ENCODE results near the gene PIK3R1.
A peak's percentile ranks its signal among the peaks of the same experiment; 100 is the strongest.
"Not testable (repeated sequence)": the region's sequence is repeated elsewhere in the genome, so short reads cannot be mapped to it uniquely, and the experiment has no call there.

PIK3R1 gene

GRCh38 chr5:68226546-68227073 lies 11.1 kb downstream of the PIK3R1 start:
- DNase-seq (ENCODE audit: low read depth) = no peak

DNA sequence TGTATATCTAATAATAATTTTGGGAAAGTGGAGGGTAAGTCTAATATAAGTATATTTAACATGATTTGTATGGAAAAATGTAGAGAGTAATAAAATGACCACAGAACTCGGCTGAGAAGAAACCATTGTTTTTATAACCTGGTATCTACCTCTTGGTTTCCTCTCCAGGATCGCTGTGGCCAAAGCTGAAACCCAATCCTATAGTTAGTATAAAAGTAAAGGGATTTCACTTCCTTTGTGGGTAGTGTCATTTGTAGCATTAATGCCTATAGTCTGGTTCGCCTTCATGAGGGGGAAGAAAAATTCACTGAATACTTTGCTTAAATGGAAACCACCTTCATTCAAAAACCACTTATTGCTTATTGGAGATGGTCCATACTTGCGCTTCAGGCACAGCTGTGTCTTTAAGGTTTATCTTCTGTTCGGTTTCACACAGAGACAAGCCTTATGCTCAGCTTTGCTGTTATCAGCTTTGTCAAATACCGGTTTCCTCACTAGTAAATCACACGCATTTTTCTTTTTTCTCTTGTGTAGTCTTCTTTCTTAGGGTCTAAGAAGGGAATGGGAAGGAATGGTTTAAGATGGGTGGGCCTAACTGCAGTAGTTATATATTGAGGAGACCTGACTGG lies 12.1 kb downstream of the PIK3R1 start:
- DNase-seq (ENCODE audit: low read depth) = no peak

- no peak for DNase-seq (ENCODE audit: low read depth)
Observed at GRCh38 chr5:68229416-68229815, 13.9 kb downstream of the PIK3R1 start.

DNA sequence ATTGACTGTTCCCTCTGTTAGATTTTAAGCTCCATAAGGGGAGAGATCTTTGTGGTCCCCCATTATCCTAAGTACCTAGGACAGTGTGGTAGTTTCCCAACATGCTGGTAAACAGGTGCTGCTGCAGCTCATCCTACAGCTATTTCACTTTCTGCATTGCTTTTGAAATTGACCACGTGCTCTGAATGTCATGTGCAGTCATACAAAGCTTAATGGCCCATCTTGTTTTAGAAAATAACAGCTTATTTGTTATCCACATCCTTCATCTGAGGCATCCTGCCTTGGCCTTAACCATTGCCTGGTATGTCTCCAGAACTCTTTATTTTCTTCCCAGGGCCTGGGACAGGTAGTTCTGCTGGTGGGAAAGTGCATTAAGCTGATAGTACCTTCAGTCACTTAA lies 14.7 kb downstream of the PIK3R1 start:
- no peak for DNase-seq (ENCODE audit: low read depth)

GRCh38 chr5:68231414-68232076 lies 16.0 kb downstream of the PIK3R1 start:
- DNase-seq (ENCODE audit: low read depth) = no peak

- DNase-seq (ENCODE audit: low read depth) = no peak
Observed at GRCh38 chr5:68232277-68232676, 16.7 kb downstream of the PIK3R1 start.

DNA sequence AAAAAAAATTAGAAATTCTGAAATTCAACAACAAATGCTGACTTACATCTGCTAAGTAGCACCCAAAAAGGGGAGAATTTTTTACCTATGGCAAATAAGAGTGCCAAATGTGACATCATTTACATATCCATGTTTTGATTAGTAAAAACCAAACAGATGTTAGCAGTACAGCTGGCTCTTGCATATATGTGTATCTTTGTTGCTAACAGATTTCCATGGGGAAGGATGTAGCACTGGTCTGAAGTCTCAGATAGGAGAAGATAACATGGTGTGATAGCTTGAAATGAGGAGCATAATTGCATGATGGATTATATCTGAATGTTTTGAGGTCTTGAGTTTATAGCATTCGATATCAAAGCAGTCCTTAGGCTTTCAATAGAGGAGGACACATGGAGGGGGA lies 17.5 kb downstream of the PIK3R1 start:
- no peak for DNase-seq (ENCODE audit: low read depth)

- not testable (repeated sequence) for DNase-seq (ENCODE audit: low read depth)
Observed at GRCh38 chr5:68235229-68235628, 19.7 kb downstream of the PIK3R1 start.

- no peak for DNase-seq (ENCODE audit: low read depth)
Observed at GRCh38 chr5:68237715-68238114, 22.2 kb downstream of the PIK3R1 start.

DNA sequence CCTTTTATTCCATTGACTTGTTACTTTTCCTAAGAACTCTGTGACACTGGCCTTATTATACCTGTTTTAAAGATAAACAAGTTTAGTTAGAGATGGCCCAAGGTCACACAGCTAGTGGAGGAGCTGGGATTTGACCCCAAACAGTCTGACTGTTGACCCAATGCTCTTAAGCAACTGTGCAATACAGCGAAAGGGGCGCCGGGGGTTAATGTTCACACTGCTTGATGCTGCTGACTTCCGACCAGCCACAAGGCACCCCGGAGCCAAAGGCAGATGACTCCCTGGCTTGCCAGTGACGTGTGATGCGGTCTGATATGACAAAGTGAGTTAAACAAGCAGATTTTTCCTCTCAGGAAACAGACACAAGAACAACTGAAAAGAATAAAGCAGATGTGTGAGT lies 23.9 kb downstream of the PIK3R1 start:
- DNase-seq (ENCODE audit: low read depth) = peak; percentile 39

DNA sequence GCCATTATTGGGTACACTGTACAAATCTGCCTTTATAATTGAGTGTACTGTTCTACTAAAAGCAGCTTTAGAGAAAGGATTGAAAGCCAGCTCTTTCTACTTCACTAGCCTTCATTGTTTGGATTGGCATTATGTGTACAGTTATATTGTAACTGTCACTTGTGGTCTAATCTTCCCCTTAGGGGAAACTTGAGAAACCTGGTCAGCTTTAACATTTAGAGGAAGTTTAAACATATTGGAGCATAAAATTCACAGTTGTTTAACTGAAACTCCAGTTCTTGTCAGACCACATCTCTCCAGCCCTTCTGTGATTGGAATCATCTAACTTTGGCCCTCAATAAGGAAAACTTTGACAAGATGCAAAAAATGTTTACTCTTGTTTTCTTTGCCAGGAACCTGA lies 24.6 kb downstream of the PIK3R1 start:
- DNase-seq (ENCODE audit: low read depth) = no peak

GRCh38 chr5:68240771-68241170 lies 25.2 kb downstream of the PIK3R1 start:
- DNase-seq (ENCODE audit: low read depth) = no peak

DNA sequence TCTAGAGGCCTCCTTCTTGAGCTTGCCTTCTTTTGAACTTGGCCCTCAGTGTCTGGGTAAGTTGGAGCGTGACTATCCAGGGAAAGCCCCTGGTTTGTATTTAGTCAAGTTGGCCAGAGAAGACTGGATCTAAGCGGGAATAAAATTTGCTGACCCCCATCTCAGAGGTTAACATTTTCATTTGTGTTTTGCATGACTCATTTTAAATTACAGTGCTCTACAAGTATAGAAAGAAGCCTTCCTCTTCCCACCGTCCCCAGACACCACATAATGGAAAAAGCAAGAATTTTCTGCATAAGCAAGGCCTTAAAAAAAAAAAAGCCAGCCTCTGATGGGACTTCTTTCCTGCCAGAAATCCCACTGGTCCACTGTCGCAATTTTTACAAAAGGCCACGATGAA lies 27.2 kb downstream of the PIK3R1 start:
- no peak for DNase-seq (ENCODE audit: low read depth)

DNA sequence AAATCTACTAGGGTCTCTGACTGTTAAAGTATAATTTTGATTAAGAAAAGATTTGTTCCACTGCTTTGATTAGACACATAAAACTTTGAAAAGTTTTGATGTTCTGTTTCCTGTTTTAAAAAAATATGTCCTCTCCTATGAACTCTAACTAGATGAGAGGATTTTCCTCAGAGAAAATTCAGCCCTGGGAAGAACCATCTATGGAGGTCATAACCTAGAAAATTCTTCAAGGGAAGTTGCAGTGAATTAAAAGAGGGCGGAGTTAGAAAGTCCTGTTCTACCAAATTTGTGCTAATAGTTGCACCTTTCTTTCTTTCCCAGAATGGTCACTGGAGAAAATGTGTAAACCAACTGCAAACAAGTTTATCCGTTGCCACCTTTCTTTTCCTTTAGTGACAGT lies 27.7 kb downstream of the PIK3R1 start:
- DNase-seq (ENCODE audit: low read depth) = no peak

- DNase-seq (ENCODE audit: low read depth) = no peak
Observed at GRCh38 chr5:68243681-68244080, 28.1 kb downstream of the PIK3R1 start.

DNA sequence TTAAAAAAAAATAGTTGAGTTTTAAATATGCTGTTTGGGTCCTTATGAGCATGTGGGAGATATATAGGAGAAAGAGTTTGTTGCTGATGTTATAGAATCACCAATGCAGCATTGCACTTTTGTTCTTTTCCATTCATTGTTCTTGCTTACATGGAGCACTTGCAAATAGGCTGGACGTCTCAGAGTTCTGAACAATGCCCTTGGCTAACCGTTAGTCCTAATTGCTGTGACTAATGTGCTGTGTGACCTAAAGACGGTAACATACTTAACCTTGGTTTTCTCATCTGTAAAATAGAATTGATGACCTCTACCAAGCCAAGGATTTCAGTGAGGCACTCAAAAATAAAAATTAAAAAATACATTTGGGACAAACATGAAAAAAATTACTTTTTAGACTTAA lies 29.8 kb downstream of the PIK3R1 start:
- no peak for DNase-seq (ENCODE audit: low read depth)

DNA sequence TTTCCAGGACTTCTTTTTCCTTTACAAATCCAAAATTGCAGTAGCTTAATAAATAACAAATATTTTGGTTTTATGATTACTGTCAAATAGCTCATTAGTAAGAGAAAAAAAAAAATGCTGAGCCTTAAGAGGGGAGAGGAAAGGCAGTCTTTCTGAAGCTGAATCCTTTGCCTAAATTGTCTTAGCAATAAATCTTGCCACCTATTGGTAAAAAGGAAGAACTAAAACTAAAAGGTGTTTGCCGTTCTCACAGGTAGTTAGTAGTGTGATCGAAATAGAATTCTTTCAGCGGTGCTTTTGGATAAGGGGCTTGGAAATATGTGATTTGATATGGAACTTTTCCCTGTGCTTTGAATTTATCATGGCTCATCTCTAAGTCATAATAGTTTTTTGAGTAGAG lies 31.2 kb downstream of the PIK3R1 start:
- DNase-seq (ENCODE audit: low read depth) = no peak

GRCh38 chr5:68247627-68248026 lies 32.1 kb downstream of the PIK3R1 start:
- DNase-seq (ENCODE audit: low read depth) = no peak

DNA sequence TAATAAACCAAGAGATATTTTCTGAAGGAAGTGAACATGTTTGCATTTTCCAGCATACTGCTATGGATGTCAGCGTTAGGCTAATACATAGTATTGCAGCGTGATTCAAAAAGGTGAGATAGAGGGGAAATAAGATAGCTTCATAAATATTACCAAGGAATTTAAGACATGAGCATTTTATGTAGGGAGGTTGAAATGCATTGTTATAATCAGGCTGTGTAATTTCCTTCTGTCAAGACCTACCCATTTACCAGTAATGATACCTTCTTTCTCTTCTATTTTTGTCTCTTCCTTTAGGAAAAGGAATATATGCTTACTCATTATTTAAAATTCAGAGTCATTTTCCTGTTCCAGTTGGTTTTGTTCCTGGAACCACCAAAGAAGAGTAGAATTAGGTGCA lies 33.3 kb downstream of the PIK3R1 start:
- no peak for DNase-seq (ENCODE audit: low read depth)

- DNase-seq (ENCODE audit: low read depth) = no peak
Observed at GRCh38 chr5:68249520-68249919, 34.0 kb downstream of the PIK3R1 start.

- DNase-seq (ENCODE audit: low read depth) = no peak
Observed at GRCh38 chr5:68250661-68251298, 35.2 kb downstream of the PIK3R1 start.

DNA sequence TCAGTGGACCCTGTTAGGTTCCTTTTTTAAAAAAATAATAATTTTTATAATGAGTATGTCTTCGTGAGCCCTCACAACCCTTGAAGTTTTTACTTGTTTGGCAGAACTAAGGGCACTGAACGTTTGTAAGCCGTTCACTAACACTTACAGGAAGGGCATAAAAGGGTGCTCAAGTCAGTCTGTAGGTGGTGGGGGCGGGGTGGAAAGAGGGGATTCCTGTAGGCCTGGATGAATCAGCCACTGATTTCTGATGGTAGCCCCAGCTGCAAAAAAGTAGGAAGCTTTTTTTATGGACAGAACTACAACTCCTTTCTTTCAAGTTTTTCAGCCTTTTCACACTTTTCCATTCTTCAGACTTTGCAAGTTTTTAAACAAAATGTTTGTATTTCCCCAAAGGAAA lies 35.8 kb downstream of the PIK3R1 start:
- no peak for DNase-seq (ENCODE audit: low read depth)

- DNase-seq (ENCODE audit: low read depth) = no peak
Observed at GRCh38 chr5:68251804-68252522, 36.4 kb downstream of the PIK3R1 start.
